NT2/D1 (cell line): ENCODE results near the gene NFIL3.
A peak's percentile ranks its signal among the peaks of the same experiment; 100 is the strongest.
"Not testable (repeated sequence)": the region's sequence is repeated elsewhere in the genome, so short reads cannot be mapped to it uniquely, and the experiment has no call there.

Experiments used
- DNase-seq: peaks from one replicate; pipeline ENCODE4 v3.0.0-alpha.2; 2011; ENCODE audit warnings: low read depth, low spot score
- H3K27me3 ChIP-seq: 2 replicates; pipeline ENCODE4 v1.6.0; 2011; ENCODE audit warnings: mild to moderate bottlenecking; ENCODE audit not compliant: insufficient read length, insufficient read depth
- H3K36me3 ChIP-seq: 2 replicates; pipeline ENCODE4 v1.6.1; 2011; ENCODE audit warnings: mild to moderate bottlenecking, low read length, mixed read lengths; ENCODE audit not compliant: insufficient read depth, insufficient read length
- H3K4me1 ChIP-seq: 2 replicates; pipeline ENCODE4 v1.5.1; 2011; ENCODE audit not compliant: insufficient read depth, insufficient read length
- H3K4me3 ChIP-seq: 2 replicates; pipeline ENCODE4 v1.5.1; 2011; ENCODE audit warnings: low read depth; ENCODE audit not compliant: insufficient read length
- H3K9ac ChIP-seq: 2 replicates; pipeline ENCODE4 v1.6.0; 2011; ENCODE audit warnings: low read depth; ENCODE audit not compliant: insufficient read length
- H3K9me3 ChIP-seq: 2 replicates; pipeline ENCODE4 v1.5.1; 2011; ENCODE audit warnings: mild to moderate bottlenecking, low read length; ENCODE audit not compliant: insufficient read depth
- SUZ12 ChIP-seq: IDR thresholded peaks from 2 replicates; pipeline ENCODE4 v1.6.1; 2011; ENCODE audit not compliant: insufficient read length, insufficient read depth; ENCODE audit errors: extremely low read depth
- YY1 ChIP-seq: IDR thresholded peaks from 2 replicates; pipeline ENCODE4 v1.6.1; 2011; ENCODE audit not compliant: insufficient read length, insufficient read depth
- ZNF274 ChIP-seq: IDR thresholded peaks from 2 replicates; pipeline ENCODE4 v1.6.1; 2011; ENCODE audit warnings: mild to moderate bottlenecking, low read depth, low read length

Gene NFIL3

GRCh38 chr9:91376239-91376638 is 47.4 kb downstream of the NFIL3 start:
- TF ChIP-seq ZNF274 (no peak), SUZ12 (no peak), YY1 (no peak)
- Histone ChIP-seq H3K9me3 (0 out of 2 replicates have a peak, but pooled peaks cover 5% of the 10 kb centered on the region), H3K27me3 (no peaks in the 10 kb centered on the region), H3K4me3 (no peak overlapping the region), H3K9ac (no peak overlapping the region), H3K36me3 (no peaks in the 10 kb centered on the region), H3K4me1 (no peaks in the 10 kb centered on the region)
- DNase-seq = no peak

DNA sequence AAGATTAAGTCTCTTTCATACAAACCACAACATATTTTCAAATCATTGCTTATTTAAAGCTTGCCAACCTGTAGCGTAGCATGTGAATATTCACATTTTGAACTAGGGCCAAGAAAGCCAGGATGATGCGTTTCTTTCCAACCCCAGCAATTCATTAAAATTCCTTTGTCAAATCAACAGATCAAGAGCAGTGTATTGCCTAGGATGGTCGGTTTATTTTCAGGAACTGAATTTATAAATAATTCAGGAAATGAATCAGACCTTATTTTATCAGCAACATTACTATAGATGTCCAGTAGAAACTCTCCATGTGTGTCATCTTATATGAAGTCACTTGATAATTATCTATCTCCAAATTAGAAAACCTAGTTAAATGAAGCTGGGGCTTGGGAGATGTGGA is 48.7 kb downstream of the NFIL3 start:
- 0 out of 2 replicates have a peak, but pooled peaks cover 5% of the 10 kb centered on the region for H3K9me3 ChIP-seq
- no peaks in the 10 kb centered on the region for H3K36me3 ChIP-seq
- DNase-seq = no peak
- no peak overlapping the region for H3K4me3 ChIP-seq
- H3K27me3 ChIP-seq = no peaks in the 10 kb centered on the region
- no peak overlapping the region for H3K9ac ChIP-seq
- TF ChIP-seq YY1 = no peak
- no peak for TF ChIP-seq ZNF274
- TF ChIP-seq SUZ12 = no peak
- H3K4me1 ChIP-seq = no peaks in the 10 kb centered on the region

GRCh38 chr9:91371894-91372293 is 51.7 kb downstream of the NFIL3 start:
- Histone ChIP-seq H3K4me1 (no peaks in the 10 kb centered on the region), H3K9ac (no peak overlapping the region), H3K9me3 (no peaks in the 10 kb centered on the region), H3K27me3 (no peaks in the 10 kb centered on the region), H3K4me3 (no peak overlapping the region), H3K36me3 (no peaks in the 10 kb centered on the region)
- no peak for DNase-seq
- TF ChIP-seq SUZ12 = no peak
- no peak for TF ChIP-seq YY1
- TF ChIP-seq ZNF274 = no peak

- not testable (repeated sequence) for H3K9ac ChIP-seq, H3K27me3 ChIP-seq, DNase-seq, H3K36me3 ChIP-seq, H3K4me3 ChIP-seq, H3K4me1 ChIP-seq, H3K9me3 ChIP-seq
These were observed 53.6 kb downstream of the NFIL3 start for GRCh38 chr9:91370006-91370405.

DNA sequence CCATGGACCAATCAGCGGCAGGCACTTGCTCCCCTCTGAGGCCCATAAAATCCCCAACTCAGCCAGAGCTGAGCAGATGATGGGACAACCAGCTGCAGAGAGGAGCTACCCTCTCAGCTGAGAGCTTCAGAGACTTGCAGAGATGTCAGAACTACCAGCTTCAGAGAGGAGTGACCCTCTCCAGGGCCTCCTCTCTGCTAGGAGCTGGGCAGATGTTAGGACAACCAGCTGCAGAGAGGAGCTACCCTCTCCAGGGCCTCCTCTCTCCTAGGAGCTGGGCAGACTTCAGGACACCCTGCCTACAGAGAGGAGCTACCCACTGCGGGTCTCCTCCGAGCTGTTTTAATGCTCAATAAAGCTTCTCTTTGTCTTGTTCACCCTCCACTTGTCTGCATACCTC is 58.9 kb downstream of the NFIL3 start:
- peaks cover 2% of the 10 kb centered on the region for H3K4me1 ChIP-seq
- peaks cover under 1% of the 10 kb centered on the region for H3K36me3 ChIP-seq
- no peak overlapping the region for H3K9ac ChIP-seq
- no peak for DNase-seq
- H3K27me3 ChIP-seq = no peaks in the 10 kb centered on the region
- no peak overlapping the region for H3K4me3 ChIP-seq
- TF ChIP-seq YY1 (no peak), SUZ12 (no peak), ZNF274 (no peak)
- H3K9me3 ChIP-seq = peaks cover 24% of the 10 kb centered on the region

DNA sequence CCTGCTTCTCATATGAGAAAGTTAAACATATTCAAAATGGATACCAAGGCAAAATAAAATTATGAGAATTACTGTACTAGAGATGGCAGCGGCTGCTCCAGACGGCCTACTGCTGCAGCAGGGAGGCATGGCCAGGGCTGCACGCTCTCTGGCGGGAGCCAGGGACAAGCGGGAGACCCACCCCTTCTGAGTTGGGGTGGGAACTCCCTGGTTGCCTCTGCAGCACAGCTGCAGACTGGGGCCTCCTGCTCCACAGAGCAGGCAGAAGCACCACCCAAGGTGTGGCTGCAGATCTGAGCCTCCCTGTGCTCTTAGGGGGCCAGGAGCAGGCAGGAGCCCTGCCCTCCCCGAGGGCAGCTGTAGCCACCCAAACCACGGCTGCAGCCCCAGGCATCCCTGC is 59.6 kb downstream of the NFIL3 start:
- H3K4me3 ChIP-seq = no peak overlapping the region
- peaks cover 24% of the 10 kb centered on the region for H3K9me3 ChIP-seq
- peaks cover 5% of the 10 kb centered on the region for H3K4me1 ChIP-seq
- no peak for DNase-seq
- H3K27me3 ChIP-seq = no peaks in the 10 kb centered on the region
- no peak for TF ChIP-seq ZNF274
- no peak for TF ChIP-seq SUZ12
- no peak for TF ChIP-seq YY1
- peaks cover 5% of the 10 kb centered on the region for H3K36me3 ChIP-seq
- no peak overlapping the region for H3K9ac ChIP-seq

GRCh38 chr9:91362051-91362611 is 61.5 kb downstream of the NFIL3 start:
- peaks cover 5% of the 10 kb centered on the region for H3K36me3 ChIP-seq
- H3K27me3 ChIP-seq = no peaks in the 10 kb centered on the region
- H3K4me1 ChIP-seq = peaks cover 5% of the 10 kb centered on the region
- peak overlapping the region; percentile 15 for H3K9ac ChIP-seq
- DNase-seq = no peak
- H3K4me3 ChIP-seq = peak overlapping the region; percentile 2
- H3K9me3 ChIP-seq = peaks cover 24% of the 10 kb centered on the region
- TF ChIP-seq YY1 = no peak
- no peak for TF ChIP-seq ZNF274
- no peak for TF ChIP-seq SUZ12
